Measurements from ENCODE around the gene AQP10.
"Not testable (repeated sequence)": the region's sequence is repeated elsewhere in the genome, so short reads cannot be mapped to it uniquely, and the experiment has no call there.

Gene AQP10

GRCh38 chr1:154320882-154321608 is at the start of gene AQP10:
Gene AQP10, plus strand, starts transcription at chr1:154321093. Its CDS starts 63 bp downstream, at chr1:154321156.
- no peak for DNase-seq

DNA sequence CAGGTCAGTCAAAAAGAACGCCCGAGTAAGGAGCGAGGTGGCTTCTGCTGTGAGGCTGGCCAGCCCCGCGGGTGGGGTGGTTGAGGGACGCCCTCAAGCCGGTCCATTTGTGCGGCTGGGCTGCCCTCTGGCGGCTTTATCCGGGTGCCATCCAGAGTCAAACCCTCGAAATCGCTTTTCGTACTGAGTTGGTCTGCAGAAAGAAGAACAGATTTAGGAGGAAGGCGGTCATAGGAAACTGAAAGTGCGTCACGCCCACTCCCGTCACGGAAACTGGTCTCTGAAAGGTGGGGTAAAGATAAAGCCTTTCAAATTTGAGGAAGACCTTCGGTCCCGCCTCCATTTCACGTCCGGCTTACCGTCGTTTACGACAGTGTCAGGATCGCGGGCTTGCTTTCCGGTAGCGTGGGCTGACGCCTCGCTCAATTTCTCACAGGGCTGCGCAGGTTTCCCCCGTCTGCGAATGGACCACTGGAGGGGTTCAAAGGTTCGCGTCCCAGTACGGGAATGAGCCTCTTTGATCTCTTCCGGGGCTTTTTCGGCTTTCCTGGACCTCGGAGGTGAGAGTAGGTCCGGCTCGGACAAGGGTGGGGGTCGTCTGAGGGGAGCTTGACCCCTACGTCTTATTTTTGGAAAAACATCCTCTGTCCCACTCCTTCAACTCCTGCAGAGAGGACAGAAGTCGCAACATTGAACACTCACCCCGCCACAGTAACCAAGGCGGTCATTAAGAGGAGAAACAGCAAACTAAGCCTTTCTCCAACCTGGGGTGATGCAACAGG is 48.5 kb upstream of the AQP10 start, which contains the start of gene HAX1:
TSS of gene HAX1 (plus strand) at position 413 of the 782 bp plus-strand sequence. CDS start at position 508, 95 bp downstream.
- DNase-seq, result peak; percentile 92 to 95

- no peak for DNase-seq
Observed at GRCh38 chr1:154272999-154273563, 47.8 kb upstream of the AQP10 start.

DNA sequence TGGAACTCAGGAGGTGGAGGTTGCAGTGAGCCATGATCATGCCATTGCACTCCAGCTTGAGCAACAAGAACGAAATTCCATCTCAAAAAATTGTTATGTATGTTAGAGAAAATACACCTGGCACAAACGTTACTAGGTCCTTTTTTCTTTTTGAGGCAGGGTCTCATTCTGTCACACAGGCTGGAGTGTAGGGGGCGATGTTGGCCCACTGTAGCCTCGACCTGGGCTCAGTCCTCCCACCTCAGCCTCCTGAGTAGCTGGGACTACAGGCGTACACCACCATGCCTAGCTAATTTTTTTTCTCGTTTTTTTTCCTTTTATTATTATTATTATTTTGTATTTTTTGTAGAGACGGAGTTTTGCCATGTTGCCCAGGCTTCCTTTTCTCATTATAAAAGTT is 44.1 kb upstream of the AQP10 start:
- DNase-seq, result no peak

- not testable (repeated sequence) for DNase-seq
Observed at GRCh38 chr1:154287591-154287990, 33.3 kb upstream of the AQP10 start.

GRCh38 chr1:154288661-154289060 is 32.2 kb upstream of the AQP10 start:
- no peak for DNase-seq

DNA sequence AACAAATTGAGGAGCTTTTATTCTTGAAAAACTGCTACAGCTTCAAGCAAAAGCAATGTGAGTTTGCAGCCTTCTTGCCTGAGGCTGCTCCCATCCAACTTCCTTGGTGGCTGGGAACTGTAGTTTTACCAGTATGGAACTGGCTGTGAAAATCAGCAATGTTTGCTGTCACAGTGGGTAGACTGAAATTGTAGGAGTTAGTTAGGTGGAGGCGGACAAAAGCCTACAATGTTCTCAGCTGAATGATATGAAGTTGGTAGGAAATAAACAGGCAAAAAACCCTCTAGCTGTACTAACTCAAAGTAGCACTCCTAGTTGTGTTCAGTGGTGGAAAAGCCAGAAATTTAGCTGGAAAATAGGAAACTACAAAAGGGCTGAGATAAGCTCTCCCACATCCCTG is 30.0 kb upstream of the AQP10 start:
- no peak for DNase-seq

DNA sequence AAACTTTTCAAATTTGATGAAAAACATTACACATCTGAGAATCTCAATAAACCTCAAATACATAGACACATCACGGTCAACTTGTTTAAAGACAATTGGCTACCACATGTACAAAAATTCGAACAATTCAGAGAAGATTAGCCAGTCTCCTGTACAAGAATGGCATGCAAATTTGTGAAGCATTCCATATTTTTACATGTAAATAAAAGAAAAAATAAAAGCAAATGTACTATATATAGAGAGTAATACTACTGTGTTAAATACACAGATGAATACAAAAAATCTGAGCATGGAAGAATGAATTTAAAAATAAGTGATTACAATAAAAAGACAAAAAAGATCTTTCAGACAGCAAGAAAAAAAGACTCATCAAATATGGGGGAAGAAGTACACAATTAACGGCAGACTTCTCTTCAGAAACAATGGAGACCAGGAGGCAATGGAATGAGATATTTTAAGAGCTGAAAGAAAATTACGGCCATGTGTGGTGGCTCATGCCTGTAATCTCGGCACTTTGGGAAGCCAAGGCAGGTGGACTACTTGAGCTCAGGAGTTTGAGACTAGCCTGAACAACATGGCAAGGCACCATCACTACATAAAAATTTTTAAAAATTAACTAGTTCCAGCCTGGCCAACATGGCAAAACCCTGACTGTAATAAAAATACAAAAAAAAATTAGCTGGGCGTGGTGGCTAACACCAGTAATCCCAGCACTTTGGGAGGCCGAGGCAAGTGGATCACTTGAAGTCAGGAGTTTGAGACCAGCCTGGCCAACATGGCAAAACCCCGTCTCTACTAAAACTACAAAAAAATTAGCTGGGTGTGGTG is 25.3 kb upstream of the AQP10 start:
- no peak for DNase-seq

DNA sequence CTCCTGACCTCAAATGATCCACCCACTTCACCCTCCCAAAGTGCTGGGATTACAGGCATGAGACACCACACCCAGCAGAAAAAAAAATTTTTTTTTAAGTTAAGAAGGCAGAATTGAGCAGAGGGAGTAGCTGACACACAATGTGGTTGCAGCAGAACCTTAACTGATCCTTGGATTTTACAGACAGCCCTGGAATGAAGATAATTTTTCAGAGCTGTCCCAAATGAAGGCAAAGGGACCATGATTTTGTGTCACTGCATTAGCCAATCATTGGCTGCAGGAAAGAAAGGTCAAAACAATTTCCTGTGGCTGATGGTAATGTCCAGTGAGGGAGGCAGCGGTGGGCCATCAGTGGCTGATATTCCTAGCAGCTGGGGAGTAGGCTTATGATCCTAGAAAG is 19.3 kb upstream of the AQP10 start:
- no peak for DNase-seq

DNA sequence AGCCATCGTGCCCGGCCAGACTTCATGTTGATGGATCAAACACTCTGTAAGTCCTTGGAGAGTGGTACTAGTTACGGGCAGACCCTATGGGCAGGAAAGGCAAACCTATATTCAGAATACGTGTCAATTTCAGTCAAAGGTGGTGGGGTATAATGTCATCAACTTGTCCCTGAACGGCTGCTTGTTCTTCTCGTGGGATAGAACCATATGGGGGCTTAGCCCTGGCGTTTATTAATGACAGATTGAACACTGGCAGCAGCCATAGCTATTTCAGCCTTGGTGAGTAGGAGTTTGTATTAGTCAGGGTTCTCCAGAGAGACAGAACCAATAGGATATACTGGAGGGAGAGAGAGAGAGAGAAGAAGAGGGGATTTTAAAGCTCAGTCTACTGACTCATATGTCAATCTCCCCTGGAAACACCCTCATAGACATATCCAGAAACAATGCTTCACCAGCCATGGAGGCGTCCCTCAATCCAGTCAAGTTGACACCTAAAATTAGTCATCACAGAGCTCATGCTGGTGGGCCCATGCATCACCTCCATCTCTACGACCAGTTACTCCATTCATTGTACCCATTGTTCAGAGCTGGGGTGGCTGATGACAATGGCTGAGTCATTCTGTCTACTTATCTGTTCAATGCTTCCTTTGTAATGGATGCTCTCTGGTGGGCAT is 16.1 kb upstream of the AQP10 start:
- DNase-seq, result no peak

GRCh38 chr1:154306151-154306550 is 14.7 kb upstream of the AQP10 start:
- no peak for DNase-seq

GRCh38 chr1:154307670-154308270 is 13.1 kb upstream of the AQP10 start:
- not testable (repeated sequence) for DNase-seq

DNA sequence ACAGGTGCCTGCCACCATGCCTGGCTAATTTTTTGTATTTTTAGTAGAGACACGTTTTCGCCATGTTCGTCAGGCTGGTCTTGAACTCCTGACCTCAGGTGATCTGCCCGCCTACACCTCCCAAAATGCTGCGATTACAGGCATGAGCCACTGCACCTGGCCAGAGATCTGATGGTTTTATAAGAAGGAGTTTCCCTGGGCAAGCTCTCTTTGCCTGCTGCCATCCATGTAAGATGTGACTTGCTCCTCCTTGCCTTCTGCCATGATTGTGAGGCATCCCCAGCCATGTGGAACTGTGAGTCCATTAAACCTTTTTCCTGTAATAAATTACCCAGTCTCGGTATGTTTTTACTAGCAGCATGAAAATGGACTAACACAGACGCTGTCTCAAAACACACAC is 11.8 kb upstream of the AQP10 start:
- not testable (repeated sequence) for DNase-seq

- not testable (repeated sequence) for DNase-seq
Observed at GRCh38 chr1:154312229-154313065, 8.4 kb upstream of the AQP10 start.

DNA sequence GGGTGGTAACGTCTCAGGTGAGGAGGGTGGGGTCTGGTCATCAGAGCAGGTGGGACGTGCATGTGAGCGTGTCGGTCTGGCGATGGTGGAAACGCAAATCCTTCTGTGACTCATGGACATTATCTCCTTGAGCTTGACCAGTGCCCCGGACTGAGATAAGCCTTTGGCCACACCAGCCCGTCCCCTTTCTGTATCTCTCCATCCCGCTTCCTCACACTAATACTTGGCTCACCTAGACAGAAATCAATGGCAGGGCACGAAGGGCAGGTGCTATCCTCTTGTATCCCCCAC is 7.9 kb upstream of the AQP10 start:
- DNase-seq, result no peak

DNA sequence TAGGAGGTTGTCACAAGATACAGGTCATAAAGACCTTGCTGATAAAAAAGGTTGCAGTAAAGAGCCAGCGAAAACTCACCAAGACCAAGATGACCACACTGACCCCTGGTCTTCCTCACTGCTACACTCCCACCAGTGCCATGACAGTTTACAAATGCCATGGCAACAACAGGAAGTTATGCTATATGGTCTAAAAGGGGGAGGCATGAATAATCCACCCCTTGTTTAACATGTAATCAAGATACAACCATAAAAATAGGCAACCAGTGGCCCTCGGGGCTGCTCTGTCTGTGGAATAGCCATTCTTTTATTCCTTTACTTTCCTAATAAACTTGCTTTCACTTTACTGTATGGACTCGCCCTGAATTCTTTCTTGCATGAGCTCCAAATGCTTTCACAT is 6.7 kb upstream of the AQP10 start:
- not testable (repeated sequence) for DNase-seq

DNA sequence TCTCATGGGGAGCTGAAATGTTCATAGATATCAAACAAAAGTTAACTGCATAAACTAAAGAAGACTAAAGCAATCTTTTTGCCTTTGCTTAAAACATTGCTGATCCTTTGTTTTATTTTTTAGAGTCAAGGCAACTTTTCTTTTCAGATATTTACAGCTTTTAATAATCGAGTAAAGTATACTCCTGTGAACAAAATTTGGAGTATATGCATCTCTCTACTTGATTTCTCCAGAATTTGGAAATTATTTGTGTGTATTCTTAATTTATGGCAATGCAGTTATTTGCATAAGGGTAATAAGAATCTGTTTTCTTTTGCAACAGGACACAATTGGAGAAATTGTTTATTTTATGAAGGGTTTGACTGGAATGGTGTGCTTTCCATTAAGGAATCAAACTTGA is 4.2 kb upstream of the AQP10 start:
- DNase-seq, result no peak

- no peak for DNase-seq
Observed at GRCh38 chr1:154318386-154318785, 2.5 kb upstream of the AQP10 start.

DNA sequence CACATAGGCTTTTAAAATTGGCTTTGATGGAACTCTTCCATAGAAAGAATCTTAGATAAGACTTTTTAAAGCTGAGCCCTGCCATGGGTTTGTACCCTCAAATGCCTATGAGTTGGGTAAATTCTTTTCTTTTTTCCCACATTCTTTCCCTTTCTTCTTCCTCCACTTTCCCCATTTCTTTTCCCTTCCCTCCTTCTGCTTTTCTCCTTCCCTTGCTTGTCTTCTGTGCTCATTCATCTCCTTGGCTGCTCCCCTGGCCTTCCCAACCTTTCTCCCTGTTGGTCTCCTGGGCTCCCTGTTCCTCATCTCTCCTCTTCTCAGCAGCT is 679 bp downstream of the AQP10 start:
- not testable (repeated sequence) for DNase-seq

DNA sequence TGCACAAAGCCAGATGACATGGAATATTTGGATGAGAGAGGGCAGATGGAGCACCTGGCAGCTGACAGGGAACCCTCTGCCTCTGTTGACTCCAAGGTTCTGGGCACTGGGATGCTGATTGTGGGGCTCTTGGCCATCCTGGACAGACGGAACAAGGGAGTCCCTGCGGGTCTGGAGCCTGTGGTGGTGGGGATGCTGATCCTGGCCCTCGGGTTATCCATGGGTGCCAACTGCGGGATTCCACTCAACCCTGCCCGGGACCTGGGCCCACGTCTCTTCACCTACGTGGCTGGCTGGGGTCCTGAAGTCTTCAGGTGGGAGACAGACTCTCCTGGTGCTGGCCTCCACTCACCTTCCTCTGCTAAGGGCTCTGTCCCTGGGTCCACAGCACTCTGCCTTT is 2.6 kb downstream of the AQP10 start:
- no peak for DNase-seq

GRCh38 chr1:154324241-154324640 is 3.3 kb downstream of the AQP10 start:
- DNase-seq, result no peak
